Cerebellar cortex (tissue), 1 donor: Measurements from ENCODE around the gene CKM.
A peak's percentile ranks its signal among the peaks of the same experiment; 100 is the strongest.
"Not testable (repeated sequence)": the region's sequence is repeated elsewhere in the genome, so short reads cannot be mapped to it uniquely, and the experiment has no call there.

Experiments used
- DNase-seq: peaks from one replicate; pipeline ENCODE4 v3.0.0-alpha.2; 2015; ENCODE audit warnings: low spot score

Gene CKM

GRCh38 chr19:45320997-45321775 lies 1.5 kb downstream of the CKM start:
- no peak for DNase-seq

- no peak for DNase-seq
These were observed 7.4 kb downstream of the CKM start for GRCh38 chr19:45315304-45315703.

- DNase-seq: no peak
These were observed 7.9 kb downstream of the CKM start for GRCh38 chr19:45314708-45315245.

- not testable (repeated sequence) for DNase-seq
These were observed 10.4 kb downstream of the CKM start for GRCh38 chr19:45312285-45312684.

GRCh38 chr19:45311621-45312020 lies 11.1 kb downstream of the CKM start:
- no peak for DNase-seq

- DNase-seq: not testable (repeated sequence)
These were observed 13.4 kb downstream of the CKM start for GRCh38 chr19:45309322-45309721.

GRCh38 chr19:45307361-45307760 lies 15.3 kb downstream of the CKM start:
- no peak for DNase-seq

- DNase-seq: no peak
These were observed 16.1 kb downstream of the CKM start for GRCh38 chr19:45306518-45307027.

- DNase-seq: no peak
These were observed 16.6 kb downstream of the CKM start for GRCh38 chr19:45306040-45306439.

- DNase-seq: peak; percentile 55
These were observed 17.3 kb downstream of the CKM start for GRCh38 chr19:45305421-45305820.

GRCh38 chr19:45305007-45305406 lies 17.7 kb downstream of the CKM start:
- DNase-seq: no peak

GRCh38 chr19:45304141-45304926 lies 18.3 kb downstream of the CKM start:
- no peak for DNase-seq

- DNase-seq: no peak
These were observed 19.2 kb downstream of the CKM start for GRCh38 chr19:45303269-45304060.

- no peak for DNase-seq
These were observed 20.3 kb downstream of the CKM start for GRCh38 chr19:45302416-45302815.

- DNase-seq: no peak
These were observed 23.0 kb downstream of the CKM start for GRCh38 chr19:45299719-45300118.

GRCh38 chr19:45298264-45298663 lies 24.4 kb downstream of the CKM start:
- DNase-seq: no peak

GRCh38 chr19:45297674-45298073 lies 25.0 kb downstream of the CKM start:
- DNase-seq: no peak

GRCh38 chr19:45296355-45296754 lies 26.3 kb downstream of the CKM start:
- DNase-seq: no peak

GRCh38 chr19:45295873-45296272 lies 26.8 kb downstream of the CKM start:
- no peak for DNase-seq

GRCh38 chr19:45294291-45295029 lies 28.2 kb downstream of the CKM start:
- DNase-seq: peak; percentile 71

GRCh38 chr19:45293682-45294081 lies 29.0 kb downstream of the CKM start:
- no peak for DNase-seq
